Stimulated activated CD4-positive, alpha-beta T cell treated with anti-CD3 and anti-CD28 coated beads, Interleukin-15, amount 100 ng/mL, for 1 hour (primary cell): ENCODE results near the gene MRPS9.
A peak's percentile ranks its signal among the peaks of the same experiment; 100 is the strongest.

Experiments
- DNase-seq, 2 donors: peaks; one replicate each; pipeline ENCODE4 v3.0.0-alpha.2; 2020; ENCODE audit warnings: low read depth in 1 of 2, low spot score in 1 of 2

Gene MRPS9

DNA sequence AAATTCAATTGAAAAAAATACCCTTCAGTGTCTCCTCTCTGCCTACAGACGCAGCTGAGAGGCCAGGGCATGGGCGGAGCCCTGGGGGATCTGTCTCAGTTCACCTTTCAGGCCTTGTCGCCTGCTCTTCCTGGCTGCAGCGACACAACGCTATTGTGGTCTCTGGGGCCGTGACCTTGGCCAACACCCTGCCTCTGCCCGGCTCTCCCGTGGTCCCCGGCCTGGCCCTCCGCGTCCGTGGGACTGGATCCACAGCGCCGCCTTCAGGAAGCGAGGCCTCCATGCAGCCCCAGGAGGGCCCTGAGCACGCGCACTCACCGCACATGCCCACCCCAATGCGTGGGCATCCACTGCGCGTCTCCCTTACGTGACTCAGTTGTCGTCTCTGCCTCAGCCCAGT is 81.1 kb downstream of the MRPS9 start:
- DNase-seq, result no peak

GRCh38 chr2:105121434-105121833 is 83.6 kb downstream of the MRPS9 start:
- DNase-seq, result no peak

DNA sequence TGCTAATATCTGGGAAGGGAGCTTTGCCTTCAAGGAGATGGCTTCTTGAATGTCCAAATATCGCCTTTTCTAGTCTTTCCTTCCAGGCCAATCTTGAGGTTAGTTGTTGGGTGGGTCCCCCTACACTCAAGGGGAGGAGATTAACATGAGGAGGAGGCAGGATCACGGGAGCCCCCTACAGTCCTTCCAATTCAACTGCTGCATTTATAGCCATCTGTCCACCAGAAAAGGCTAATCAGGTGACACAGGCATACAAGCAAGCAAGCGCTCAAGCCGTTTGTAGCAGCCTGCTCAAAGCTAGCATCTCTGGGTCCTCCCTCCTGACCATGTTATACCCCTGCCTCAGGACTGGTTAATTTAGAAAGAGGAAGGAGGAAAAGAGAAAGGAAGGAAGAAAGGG is 87.6 kb downstream of the MRPS9 start:
- DNase-seq, result no peak

DNA sequence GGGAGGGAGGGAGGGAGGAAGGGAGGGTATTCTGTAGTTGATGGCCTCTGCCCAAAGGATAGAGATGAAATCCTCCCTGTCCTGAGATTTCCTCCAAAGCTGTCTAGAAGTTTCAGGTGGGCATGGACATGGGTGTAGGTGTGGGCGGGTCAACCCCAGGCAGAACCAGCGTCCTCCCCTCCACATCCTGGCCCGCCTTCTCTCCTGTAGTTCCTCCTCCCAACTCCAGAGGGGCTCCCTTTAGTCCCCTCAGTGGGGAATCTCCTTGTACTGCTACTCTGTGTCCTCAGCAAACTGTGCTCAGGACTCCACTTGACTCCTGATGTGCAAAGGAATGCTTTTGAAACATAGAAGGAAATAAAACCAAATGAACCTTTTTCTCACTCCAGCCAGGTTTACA is 88.1 kb downstream of the MRPS9 start:
- no peak for DNase-seq

DNA sequence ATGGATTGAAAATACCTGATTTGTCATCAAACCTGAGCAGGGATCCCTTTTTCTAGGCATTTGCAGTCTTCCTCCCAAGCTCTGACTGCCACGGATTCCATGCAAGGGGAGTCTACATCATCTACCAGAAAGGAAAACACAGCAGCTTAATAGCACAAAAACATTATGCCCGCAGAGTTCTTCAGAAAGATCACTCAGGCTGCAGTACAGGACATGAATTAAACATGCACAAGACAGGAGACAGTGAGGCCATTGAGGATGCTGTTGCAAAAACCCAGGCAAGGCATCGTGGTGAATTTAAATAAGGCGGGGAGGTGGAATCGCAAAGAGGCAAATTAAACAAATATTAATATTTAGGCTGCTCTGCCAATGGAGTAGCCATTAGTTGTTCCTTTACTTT is 88.5 kb downstream of the MRPS9 start:
- no peak for DNase-seq

- no peak for DNase-seq
Measured at GRCh38 chr2:105127289-105127915, 89.5 kb downstream of the MRPS9 start.

DNA sequence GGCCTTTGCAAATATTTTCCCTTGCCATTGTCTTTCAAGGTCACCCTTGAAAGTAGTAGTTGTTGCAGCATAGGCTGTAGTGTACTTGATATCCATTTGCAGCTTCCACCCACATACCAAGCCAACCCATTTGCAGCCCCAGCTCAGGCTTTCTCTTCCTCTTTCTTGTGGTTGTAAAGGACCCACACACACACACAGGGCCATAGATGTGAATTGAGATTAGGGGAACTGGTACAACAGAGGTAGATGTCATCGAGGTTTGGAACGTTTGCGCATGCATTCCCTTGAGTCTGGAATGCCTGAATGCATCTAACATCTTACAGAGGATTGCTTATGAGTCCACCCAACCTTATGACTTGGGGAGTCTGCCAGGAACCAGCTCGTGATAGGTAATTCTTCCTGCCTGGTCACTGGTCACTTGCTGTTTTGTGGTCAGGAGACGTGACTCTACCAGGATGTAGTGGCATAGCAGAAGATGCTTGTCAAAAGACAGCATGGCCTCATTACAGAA is 91.9 kb downstream of the MRPS9 start:
- DNase-seq, result no peak

GRCh38 chr2:105130546-105130945 is 92.7 kb downstream of the MRPS9 start:
- no peak for DNase-seq

GRCh38 chr2:105134081-105134480 is 96.2 kb downstream of the MRPS9 start:
- DNase-seq, result no peak

DNA sequence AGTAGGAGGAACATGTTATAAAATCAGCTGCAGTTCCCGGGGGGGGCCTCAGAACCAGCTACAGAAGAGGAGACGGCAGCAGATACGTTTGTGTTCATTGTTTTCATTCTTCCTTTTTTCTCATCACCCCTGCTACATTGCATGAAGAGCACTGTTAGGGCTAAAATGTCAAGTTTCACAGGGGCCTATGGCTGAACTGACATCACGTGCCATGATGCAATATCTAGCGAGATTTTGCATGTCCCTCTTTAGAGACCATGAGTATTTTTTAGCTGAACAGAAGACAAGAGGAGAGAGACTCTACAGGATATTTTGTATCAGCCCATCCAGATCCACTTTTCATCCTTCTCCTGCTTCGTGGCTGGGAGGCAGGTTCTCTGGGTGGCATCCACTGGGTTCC is 97.6 kb downstream of the MRPS9 start:
- no peak for DNase-seq

DNA sequence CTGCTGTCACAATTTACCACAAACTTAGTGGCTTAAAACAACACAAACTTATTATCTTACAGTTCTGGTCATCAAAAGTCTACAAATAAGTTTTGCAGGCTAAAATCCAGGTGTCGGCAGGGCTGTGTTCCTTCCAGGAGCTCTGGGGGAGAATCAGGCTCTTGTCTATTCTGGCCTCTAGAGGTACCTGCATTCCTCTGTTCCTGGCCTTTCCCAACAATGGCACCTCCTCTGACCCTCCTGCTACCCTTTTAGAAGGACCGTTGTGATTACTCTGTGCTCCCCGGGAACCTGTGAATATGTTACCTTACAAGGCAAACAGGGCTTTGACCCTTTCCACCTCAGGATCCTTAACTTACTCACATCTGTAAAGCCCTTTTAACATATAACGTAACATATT is 98.5 kb downstream of the MRPS9 start:
- DNase-seq, result no peak

DNA sequence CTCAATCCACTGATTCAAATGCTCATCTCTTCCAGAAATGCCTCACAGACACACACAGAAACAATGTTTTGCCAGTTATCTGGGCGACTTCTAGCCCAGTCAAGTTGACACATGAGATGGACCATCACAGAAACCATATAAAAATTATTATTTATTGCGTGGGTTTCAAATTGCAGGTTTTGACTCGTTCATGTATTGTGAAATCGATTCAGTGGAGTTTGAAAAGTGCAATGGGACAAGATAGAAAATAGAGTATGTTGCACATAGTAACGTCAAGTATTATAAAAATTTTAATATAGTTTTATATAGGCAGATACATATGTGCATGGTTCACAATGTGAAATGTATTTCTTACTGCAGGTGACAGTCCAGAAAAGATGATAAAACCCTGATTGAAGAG is 100.8 kb downstream of the MRPS9 start:
- DNase-seq, result no peak

DNA sequence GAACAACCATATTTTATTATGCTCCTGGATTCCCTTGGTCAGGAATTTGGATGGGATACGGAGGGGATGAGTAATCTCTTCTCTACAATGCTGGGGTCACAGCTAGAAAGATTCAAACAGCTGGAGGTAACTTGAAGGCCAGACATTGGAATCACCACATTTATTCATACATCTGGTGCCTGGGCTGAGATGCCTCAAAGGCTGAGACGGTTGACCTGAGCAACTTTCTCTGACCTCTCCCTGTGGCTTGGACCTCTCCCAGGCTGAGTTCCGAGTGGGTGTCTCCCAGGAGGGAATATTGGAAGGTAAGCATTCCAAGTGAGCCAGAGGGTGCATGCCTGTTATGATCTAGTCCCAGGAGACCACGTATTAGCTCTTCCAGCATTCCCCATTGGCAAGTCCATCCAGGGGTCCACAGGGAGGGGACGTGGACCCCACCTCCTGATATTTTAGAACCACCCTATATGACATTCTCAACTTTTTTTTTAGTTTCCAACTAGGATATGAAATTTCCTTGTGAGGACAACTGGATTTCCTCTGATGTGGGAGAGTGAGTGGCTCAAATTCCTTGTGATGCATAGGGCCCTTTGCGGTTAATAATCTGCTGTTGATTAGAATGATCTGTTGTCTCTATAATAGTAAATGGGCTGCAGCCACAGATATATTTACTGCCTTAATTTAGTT is 101.8 kb downstream of the MRPS9 start:
- DNase-seq, result no peak

DNA sequence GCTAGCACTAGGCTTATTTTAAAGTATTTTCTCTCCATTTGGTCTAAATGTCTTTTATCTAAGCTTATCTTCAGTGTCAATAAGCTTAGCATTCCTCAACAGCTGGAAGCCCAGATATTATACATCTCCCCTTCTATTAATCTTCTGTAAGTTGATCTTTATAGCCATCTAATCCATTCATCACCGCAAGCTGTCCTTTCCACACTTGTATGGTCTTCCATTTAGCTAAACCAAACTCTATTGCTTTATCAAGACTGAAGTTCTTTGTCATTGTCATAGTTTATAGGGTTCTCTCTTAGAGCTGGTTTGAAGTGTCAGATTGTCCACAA is 102.3 kb downstream of the MRPS9 start:
- no peak for DNase-seq

GRCh38 chr2:105141099-105141614 is 103.3 kb downstream of the MRPS9 start:
- DNase-seq, result no peak

GRCh38 chr2:105142239-105142638 is 104.4 kb downstream of the MRPS9 start:
- DNase-seq, result no peak

DNA sequence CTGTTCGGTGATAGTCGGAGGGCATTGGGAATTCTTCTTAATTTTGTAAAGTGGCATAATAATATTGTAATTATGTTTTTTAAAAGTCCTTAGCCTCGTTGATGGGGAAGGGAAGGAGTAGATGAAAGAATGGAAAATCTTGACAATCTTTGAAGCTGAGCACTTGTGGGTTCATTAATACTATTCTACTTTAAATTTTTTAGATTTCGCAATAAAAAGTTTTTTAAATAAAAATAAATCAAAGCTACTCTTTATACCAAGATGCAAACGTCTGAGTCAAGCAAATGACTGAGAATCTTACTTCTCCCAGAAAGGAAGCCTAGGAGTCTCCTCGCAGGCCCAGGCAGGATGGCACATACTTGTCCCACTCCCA is 105.2 kb downstream of the MRPS9 start:
- no peak for DNase-seq

GRCh38 chr2:105143467-105144151 is 105.7 kb downstream of the MRPS9 start:
- DNase-seq, result peak in 1 of 2 donors; percentile 12

DNA sequence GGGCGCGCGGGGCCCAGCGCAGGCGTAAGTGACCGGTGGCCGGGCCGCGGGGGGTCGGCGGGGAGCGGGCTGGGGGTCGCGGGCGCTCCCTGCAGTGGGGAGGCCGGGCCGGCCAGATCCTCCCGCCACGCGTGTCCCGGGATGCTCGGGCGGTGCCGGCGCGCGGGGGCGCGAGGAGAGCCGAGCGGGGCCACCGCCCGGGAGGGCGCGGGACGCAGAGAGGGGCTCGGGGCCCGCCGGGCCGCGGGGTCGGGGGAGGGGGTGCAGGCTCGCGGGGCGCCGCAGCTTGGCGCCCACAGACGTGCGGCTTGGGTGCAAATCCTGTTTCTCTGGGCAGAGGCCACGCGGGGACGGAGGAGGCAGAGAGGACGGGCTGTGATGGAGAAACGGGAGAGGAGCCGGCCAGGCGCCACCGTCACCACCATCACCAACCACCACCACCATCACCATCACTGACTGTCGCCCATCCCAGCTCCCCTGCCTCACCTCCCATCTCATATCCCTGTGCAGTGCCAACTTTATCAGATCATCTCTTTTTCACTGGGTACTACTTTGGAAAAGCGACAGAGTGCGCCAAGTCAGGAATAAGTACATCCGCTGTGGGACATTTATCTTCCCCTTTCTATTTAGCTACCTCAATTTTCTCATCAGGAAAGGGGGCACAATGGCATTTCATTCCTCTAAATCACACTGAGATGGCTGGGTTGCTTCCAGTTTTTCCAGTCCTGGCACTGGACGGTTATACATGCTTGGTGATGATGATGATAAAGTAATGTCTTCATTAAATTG is 106.5 kb downstream of the MRPS9 start:
- DNase-seq, result no peak

GRCh38 chr2:105144941-105145300 is 107.1 kb downstream of the MRPS9 start:
- no peak for DNase-seq

DNA sequence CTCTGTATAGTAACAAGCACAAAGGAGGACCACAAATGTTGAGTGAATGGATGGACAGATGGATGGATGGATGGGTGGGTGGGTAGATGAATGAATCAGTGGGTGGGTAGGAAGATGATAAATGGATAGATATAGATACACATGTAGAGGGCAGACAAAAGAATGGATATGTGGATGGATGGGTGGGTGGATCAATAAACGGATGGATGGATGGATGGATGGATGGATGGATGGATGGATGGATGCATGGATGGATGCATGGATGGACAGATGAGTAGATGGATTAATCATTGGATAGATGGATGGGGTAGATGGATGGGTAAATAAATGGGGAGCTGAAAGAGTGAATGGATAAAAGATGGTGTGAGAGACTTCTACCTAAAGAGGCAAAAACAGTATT is 111.4 kb downstream of the MRPS9 start:
- DNase-seq, result no peak
